T-cell (primary cell): Measurements from ENCODE around the gene ODAD3. TPM values are rescaled to one million over a fixed set of nuclear protein-coding genes. Genes with fewer than 3 reads are reported as not detected.
A peak's percentile ranks its signal among the peaks of the same experiment; 100 is the strongest.

Experiments
- ATAC-seq, 4 experiments: fragments of 200-7000 bp in 3 of 4; fragments of 150-1000 bp in 1 of 4; cut with Tn5 transposase; replicated peaks in 1 of 4; 1 replicate in 3 of 4; 2 replicates in 1 of 4; pipeline ENCODE4 v1.10.0; 2021; ENCODE audit warnings: moderate library complexity in 3 of 4, mild to moderate bottlenecking in 2 of 4, moderate number of reproducible peaks in 1 of 4
- CTCF ChIA-PET, 2 donors: fragments of 300-600 bp; sonication (Branson Sonifier 250); formaldehyde crosslinking; loops; one replicate each; lab custom pipeline; 2022; ENCODE audit warnings: antibody characterized with exemption in 2 of 2; lab: Charles Lee
- POLR2A ChIA-PET, 2 donors: fragments of 300-600 bp; sonication (Branson Sonifier 250); formaldehyde crosslinking; loops; one replicate each; lab custom pipeline; 2022; ENCODE audit warnings: antibody characterized with exemption in 2 of 2; lab: Charles Lee
- DNase-seq, 35 experiments: peaks; one replicate each; pipeline versions ENCODE4 v3.0.0 to v3.0.0-alpha.2; 2013 to 2023
- H3K27ac ChIP-seq: one replicate; pipeline ENCODE4 v1.5.1; 2013; ENCODE audit warnings: low read length
- H3K27me3 ChIP-seq, 2 experiments: replicated peaks in 1 of 2; 1 replicate in 1 of 2; 2 replicates in 1 of 2; pipeline versions ENCODE4 v1.6.1 to v1.7.0; 2013; ENCODE audit warnings: low read length in 1 of 2, mixed read lengths in 1 of 2; ENCODE audit not compliant: control insufficient read depth in 2 of 2, insufficient read depth in 2 of 2; ENCODE audit errors: extremely low read depth in 1 of 2
- H3K36me3 ChIP-seq, 2 donors: 1 replicate in 1 of 2; 2 replicates in 1 of 2; pipeline versions ENCODE4 v1.6.1 to v1.7.0; 2013; ENCODE audit warnings: low read length in 1 of 2; ENCODE audit not compliant: control insufficient read depth in 2 of 2, insufficient read depth in 1 of 2; ENCODE audit errors: extremely low read depth in 1 of 2
- H3K4me1 ChIP-seq, 2 experiments: 1 replicate in 1 of 2; 2 replicates in 1 of 2; pipeline versions ENCODE4 v1.6.1 to v1.7.0; 2013; ENCODE audit warnings: low read length in 2 of 2, mixed read lengths in 1 of 2; ENCODE audit not compliant: insufficient read depth in 2 of 2, control insufficient read depth in 1 of 2; ENCODE audit errors: extremely low read depth in 1 of 2
- H3K4me3 ChIP-seq, 2 donors: 1 replicate in 1 of 2; 2 replicates in 1 of 2; pipeline versions ENCODE4 v1.5.1 to v1.7.0; 2013; ENCODE audit warnings: mild to moderate bottlenecking in 2 of 2, low read length in 1 of 2, moderate library complexity in 1 of 2; ENCODE audit not compliant: control insufficient read depth in 1 of 2; ENCODE audit errors: extremely low read depth in 1 of 2
- H3K9me3 ChIP-seq: 2 replicates; pipeline ENCODE4 v1.7.0; 2013
- H3K27ac Mint-ChIP-seq, 2 donors: one replicate each; pipeline ENCODE4 v1.8.0; 2020 to 2021; ENCODE audit warnings: mild to moderate bottlenecking in 2 of 2, mixed read lengths in 2 of 2
- H3K27me3 Mint-ChIP-seq, 2 donors: one replicate each; pipeline ENCODE4 v1.8.0; 2021 to 2022; ENCODE audit warnings: mixed read lengths in 2 of 2
- H3K36me3 Mint-ChIP-seq: one replicate; pipeline ENCODE4 v1.8.0; 2021; ENCODE audit warnings: mixed read lengths
- H3K4me1 Mint-ChIP-seq, 3 donors: one replicate each; pipeline ENCODE4 v1.8.0; 2020 to 2022; ENCODE audit warnings: mixed read lengths in 3 of 3, mild to moderate bottlenecking in 1 of 3
- H3K4me3 Mint-ChIP-seq, 3 donors: one replicate each; pipeline ENCODE4 v1.8.0; 2020 to 2022; ENCODE audit warnings: mild to moderate bottlenecking in 3 of 3, mixed read lengths in 3 of 3, moderate library complexity in 3 of 3
- H3K9me3 Mint-ChIP-seq, 3 donors: one replicate each; pipeline ENCODE4 v1.8.0; 2020 to 2022; ENCODE audit warnings: mixed read lengths in 3 of 3
- WGBS: methylation state at CpG from one replicate; pipeline ENCODE4 v1.1.5; 2013; ENCODE audit warnings: missing lambda C conversion rate; ENCODE audit not compliant: insufficient coverage; 5-methylcytosine and 5-hydroxymethylcytosine counted together
- total RNA-seq, 35 experiments: library from RNA in 6 of 35; stranded (reverse) in 6 of 35; fragments of 120-200 nt in 1 of 35; gene quantifications; one replicate each; pipeline versions ENCODE4 v1.2.1 to v1.2.4 and lab custom pipeline; 2013 to 2026

ODAD3 gene
- total RNA-seq (under 1 TPM in 1 of 5 donors, not detected in 4; 0.20 TPM), total RNA-seq (lab: John Stamatoyannopoulos, UW) (0 to 0.21 (median 0.05) reads per million in 29 experiments)
- total RNA-seq (2013) = not detected

DNA sequence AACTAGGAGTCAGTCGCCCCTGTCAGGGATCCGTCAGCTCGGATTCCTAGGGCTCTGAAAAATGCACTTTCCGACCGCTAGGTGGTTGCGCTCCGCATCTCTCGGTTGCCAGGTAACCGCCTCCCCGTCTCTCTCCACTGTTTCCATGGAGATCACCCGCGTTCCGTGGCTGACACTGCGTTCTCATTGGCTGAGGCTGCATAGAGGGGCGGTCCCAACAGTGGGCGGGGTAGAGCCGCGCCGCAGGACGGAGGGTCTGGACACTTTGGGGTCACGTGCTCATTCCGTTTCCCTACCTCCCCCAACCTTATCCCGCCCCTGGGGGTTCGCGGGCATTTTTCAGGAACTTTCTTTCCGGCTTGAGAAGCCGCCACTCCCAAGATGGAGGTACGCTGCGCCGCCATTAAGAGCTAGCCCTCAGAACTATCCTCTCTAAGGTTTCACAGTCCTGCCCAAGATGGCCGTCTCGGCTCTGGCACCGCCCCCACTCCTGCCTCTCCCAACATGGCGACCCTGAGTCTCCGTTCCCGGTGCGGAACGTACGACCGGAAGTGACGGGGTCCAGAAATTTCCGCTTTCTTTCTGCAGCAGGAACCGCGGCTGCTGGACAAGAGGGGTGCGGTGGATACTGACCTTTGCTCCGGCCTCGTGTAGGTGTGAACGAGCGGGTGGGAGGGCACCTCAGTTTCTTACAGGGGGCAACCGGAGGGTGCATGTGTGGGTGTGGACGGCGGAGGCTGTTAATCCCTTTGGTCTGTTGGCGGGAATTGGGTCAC lies at the start of gene ODAD3, which contains the start of gene PRKCSH:
Gene ODAD3, minus strand, starts transcription at position 65 of the 776 bp plus-strand sequence. CDS start 105 bp downstream, outside the sequence.
Gene PRKCSH, plus strand, starts transcription at position 579 of the 776 bp plus-strand sequence. CDS start 483 bp downstream, outside the sequence.
- H3K4me3 ChIP-seq = peak within 1 kb of the TSS; percentile 92 to 96
- H3K27me3 ChIP-seq = peaks cover 0 to 9% of the 10 kb centered on the region in 2 experiments
- peak within 1 kb of the TSS; percentile 94 to 98 for H3K27ac Mint-ChIP-seq
- POLR2A ChIA-PET = interaction anchor here in 1 of 2 donors (1.0 to 1.4 kb wide), 2 partner anchors 54 to 61 kb away, joined by 5 to 6 read pairs; partner anchors contain the start of gene SWSAP1
- H3K36me3 ChIP-seq = peaks cover 5 to 27% of the 10 kb centered on the region in 2 donors
- no peaks in the 10 kb centered on the region for H3K9me3 ChIP-seq
- under 1% methylated on average over 48 of the region's 53 CpGs for WGBS
- peaks cover 11% of the 10 kb centered on the region for H3K36me3 Mint-ChIP-seq
- H3K27me3 Mint-ChIP-seq = peaks cover 0 to 6% of the 10 kb centered on the region in 2 donors
- CTCF ChIA-PET = interaction anchor here in 1 of 2 donors (0.7 to 1.8 kb wide), 4 partner anchors 13 to 60 kb away, joined by 6 to 24 read pairs (median 15); partner anchors contain the start of gene SWSAP1
- DNase-seq (peak; percentile 91 to 99 (median 96)), ATAC-seq (peak; percentile 93 to 97 (median 95))
- no peaks in the 10 kb centered on the region for H3K9me3 Mint-ChIP-seq
- peak within 1 kb of the TSS; percentile 75 for H3K27ac ChIP-seq
- peaks cover 23 to 31% (median 25%) of the 10 kb centered on the region in 3 donors for H3K4me1 Mint-ChIP-seq
- H3K4me1 ChIP-seq = peaks cover 6 to 27% of the 10 kb centered on the region in 2 experiments
- peak within 1 kb of the TSS; percentile 98 to 99 (median 99) for H3K4me3 Mint-ChIP-seq

- H3K9me3 ChIP-seq = no peaks in the 10 kb centered on the region
- peaks cover 6 to 33% of the 10 kb centered on the region in 2 experiments for H3K4me1 ChIP-seq
- H3K36me3 ChIP-seq = peaks cover 4 to 9% of the 10 kb centered on the region in 2 donors
- peaks cover 17 to 28% of the 10 kb centered on the region in 2 donors for H3K27me3 Mint-ChIP-seq
- H3K27me3 ChIP-seq = peaks cover 3 to 43% of the 10 kb centered on the region in 2 experiments
- H3K27ac ChIP-seq = no peak overlapping the region
- H3K9me3 Mint-ChIP-seq = no peaks in the 10 kb centered on the region
- no peak for ATAC-seq
- POLR2A ChIA-PET = no interaction called here
- no peak for DNase-seq
- no peak overlapping the region for H3K4me3 ChIP-seq
- WGBS = 93% methylated on average over 51 of the region's 57 CpGs
- H3K27ac Mint-ChIP-seq = no peak overlapping the region
- peaks cover 19 to 30% (median 29%) of the 10 kb centered on the region in 3 donors for H3K4me1 Mint-ChIP-seq
- CTCF ChIA-PET = interaction anchor here in 1 of 2 donors (0.6 to 2.1 kb wide), 3 partner anchors 15 to 190 kb away, joined by 4 to 26 read pairs (median 5); no protein-coding TSS in a partner anchor
- H3K4me3 Mint-ChIP-seq = peak overlapping the region in 1 of 3 donors; percentile 71
- peaks cover 10% of the 10 kb centered on the region for H3K36me3 Mint-ChIP-seq
These were observed 48.6 kb upstream of the ODAD3 start for GRCh38 chr19:11483366-11484111.

DNA sequence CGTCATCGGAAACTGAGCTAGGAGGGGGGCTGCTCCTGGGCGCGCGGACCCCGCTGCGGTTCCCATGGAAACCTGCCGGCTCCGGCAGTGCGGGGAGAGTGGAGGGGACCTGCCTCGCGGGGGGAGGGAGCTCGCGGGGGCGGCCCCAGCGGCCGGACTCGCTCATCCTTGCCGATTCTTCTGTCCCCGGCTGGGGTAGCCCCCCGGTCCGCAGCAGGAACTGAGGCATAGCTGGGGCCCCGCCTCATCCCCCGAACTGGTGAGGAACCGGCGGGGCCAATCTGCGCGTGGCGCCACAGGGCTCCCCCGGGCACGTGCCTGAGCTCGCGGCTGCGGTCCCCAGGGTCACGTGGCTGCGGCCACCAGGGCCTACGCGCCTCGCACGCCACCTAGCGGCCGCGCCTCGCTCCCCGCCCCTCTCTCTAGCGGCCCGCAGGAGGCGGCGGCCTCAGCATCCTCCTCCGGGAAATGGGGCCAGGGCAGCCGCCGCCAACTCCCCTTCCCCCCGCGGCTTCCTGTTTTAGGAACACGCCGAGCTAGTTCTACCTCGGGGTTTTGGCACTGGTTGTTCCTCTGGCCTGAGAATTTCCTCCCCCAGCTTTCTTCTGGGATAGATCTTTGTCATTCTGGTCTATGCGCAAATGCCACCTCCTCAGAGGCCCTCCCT lies 47.6 kb upstream of the ODAD3 start:
- Mint-ChIP-seq H3K4me1 (peaks cover 19 to 30% (median 29%) of the 10 kb centered on the region in 3 donors), H3K4me3 (peak overlapping the region; percentile 31 to 71 (median 70)), H3K27ac (no peak overlapping the region), H3K9me3 (no peaks in the 10 kb centered on the region), H3K36me3 (peaks cover 10% of the 10 kb centered on the region), H3K27me3 (peaks cover 20 to 35% of the 10 kb centered on the region in 2 donors)
- CTCF ChIA-PET = interaction anchor here (0.5 to 2.1 kb wide), 8 partner anchors 14 to 357 kb away, joined by 3 to 26 read pairs (median 4); partner anchors contain the start of genes ODAD3 (in 1 of the 2) and PRKCSH (in 1 of the 2)
- WGBS = under 1% methylated on average over 56 of the region's 58 CpGs
- ATAC-seq = peak; percentile 82 to 86 (median 84)
- Histone ChIP-seq H3K36me3 (peaks cover 4 to 9% of the 10 kb centered on the region in 2 donors), H3K27me3 (peaks cover 5 to 48% of the 10 kb centered on the region in 2 experiments), H3K4me1 (peaks cover 6 to 33% of the 10 kb centered on the region in 2 experiments), H3K4me3 (peak overlapping the region; percentile 14 to 49), H3K27ac (no peak overlapping the region), H3K9me3 (no peaks in the 10 kb centered on the region)
- peak; percentile 52 to 95 (median 79) for DNase-seq
- POLR2A ChIA-PET = interaction anchor here in 1 of 2 donors (0.6 kb wide), 1 partner anchor 65 kb away, joined by 9 read pairs; no protein-coding TSS in a partner anchor

DNA sequence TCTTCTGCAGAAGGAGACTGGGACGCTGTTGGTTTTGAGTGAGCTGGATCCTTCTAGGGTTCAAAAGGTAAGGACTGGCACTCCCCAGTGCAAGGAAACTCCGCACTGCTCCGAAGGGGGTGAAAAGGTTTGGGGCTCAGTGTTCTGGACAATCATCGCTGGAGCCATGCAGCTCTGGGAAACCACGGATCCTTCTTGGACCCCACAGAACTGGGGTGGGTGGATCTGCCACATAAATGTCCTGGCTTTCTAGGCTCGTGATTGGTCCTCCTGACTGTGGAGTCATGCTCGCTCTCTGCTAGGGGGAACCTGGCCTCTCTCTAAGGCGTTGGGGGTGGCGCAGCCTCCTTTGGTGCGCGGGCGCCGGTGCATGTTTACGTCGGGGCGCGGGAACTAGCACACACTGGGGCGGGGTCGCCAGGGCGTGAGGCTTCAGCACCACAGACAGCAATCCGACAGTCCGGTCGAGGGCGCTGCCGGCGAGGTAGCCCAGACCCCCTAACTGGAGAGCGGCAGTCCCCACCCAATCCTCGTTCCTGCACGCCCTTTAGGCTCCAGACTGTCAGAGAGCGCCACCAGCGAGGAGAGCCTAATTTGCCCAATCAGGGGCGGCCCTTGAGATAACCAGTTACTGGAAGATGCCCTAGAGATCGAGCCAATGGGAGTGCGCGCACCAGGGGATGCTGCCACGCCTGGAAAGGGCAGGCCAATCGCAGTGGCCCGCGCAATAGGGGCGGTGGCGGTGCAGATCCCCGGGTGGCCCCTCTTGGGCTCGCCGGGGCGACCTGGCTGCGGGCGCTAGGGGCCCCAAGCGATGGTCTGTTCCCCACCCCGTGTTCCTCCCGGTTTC lies 46.8 kb upstream of the ODAD3 start:
- Mint-ChIP-seq H3K27ac (no peak overlapping the region), H3K27me3 (peaks cover 20 to 35% of the 10 kb centered on the region in 2 donors), H3K4me3 (peak overlapping the region; percentile 31 to 71 (median 70)), H3K4me1 (peaks cover 19 to 30% (median 29%) of the 10 kb centered on the region in 3 donors), H3K36me3 (peaks cover 10% of the 10 kb centered on the region), H3K9me3 (no peaks in the 10 kb centered on the region)
- H3K4me1 ChIP-seq = peaks cover 6 to 33% of the 10 kb centered on the region in 2 experiments
- peak; percentile 61 to 74 (median 65) for ATAC-seq
- no peak overlapping the region for H3K27ac ChIP-seq
- DNase-seq = peak; percentile 16 to 69 (median 44)
- H3K27me3 ChIP-seq = peaks cover 5 to 48% of the 10 kb centered on the region in 2 experiments
- ChIA-PET CTCF (interaction anchor here (0.5 to 2.1 kb wide), 6 partner anchors 23 to 188 kb away, joined by 3 to 26 read pairs (median 6); partner anchors contain the start of genes ODAD3 (in 1 of the 2) and PRKCSH (in 1 of the 2)), POLR2A (interaction anchor here in 1 of 2 donors (0.6 kb wide), 1 partner anchor 1621 kb away, joined by 3 read pairs; no protein-coding TSS in a partner anchor)
- 4% methylated on average over 49 of the region's 50 CpGs for WGBS
- peak overlapping the region; percentile 12 to 49 for H3K4me3 ChIP-seq
- no peaks in the 10 kb centered on the region for H3K9me3 ChIP-seq
- H3K36me3 ChIP-seq = peaks cover 4% of the 10 kb centered on the region in 2 donors
